DND-41 (cell line): ENCODE data around the gene GALE.

Experiments
- CTCF ChIP-seq: IDR thresholded peaks from 2 replicates; pipeline ENCODE4 v1.5.1; 2012; ENCODE audit warnings: borderline replicate concordance, low read length, moderate library complexity, mild to moderate bottlenecking; ENCODE audit not compliant: poor library complexity, severe bottlenecking; ENCODE audit errors: extremely low read depth
- EZH2 ChIP-seq: IDR thresholded peaks from 3 replicates; pipeline ENCODE4 v1.6.1; 2012; ENCODE audit warnings: borderline replicate concordance, low read depth, mild to moderate bottlenecking, moderate library complexity, low read length, inconsistent platforms; ENCODE audit not compliant: severe bottlenecking

GRCh38 chr1:23799570-23800399, 769 bp downstream of the GALE start:
- no peak for TF ChIP-seq CTCF
- TF ChIP-seq EZH2: no peak
